Right renal pelvis (tissue), 4 donors: ENCODE results near the gene ZG16B. TPM values are rescaled to one million over a fixed set of nuclear protein-coding genes. Genes with fewer than 3 reads are reported as not detected.

Experiments used
- DNase-seq, 4 donors: peaks; one replicate each; pipeline ENCODE4 v3.0.0-alpha.2; 2013; ENCODE audit warnings: low read depth in 4 of 4, low spot score in 3 of 4, missing footprints in 1 of 4
- polyA plus RNA-seq, 4 donors: library from polyadenylated mRNA; unstranded; fragments of 120-200 nt; gene quantifications; one replicate each; pipeline ENCODE4 v1.2.1, GENCODE V29; 2013; ENCODE audit not compliant: insufficient read length in 4 of 4

The ZG16B gene
- polyA plus RNA-seq, 4 donors = 0.25 to 0.50 (median 0.33) TPM

GRCh38 chr16:2803545-2804195 is 26.4 kb upstream of the ZG16B start:
- DNase-seq = no peak

GRCh38 chr16:2804728-2805127 is 25.4 kb upstream of the ZG16B start:
- no peak for DNase-seq

- DNase-seq = no peak
Observed at GRCh38 chr16:2806286-2806685, 23.8 kb upstream of the ZG16B start.

- DNase-seq = no peak
Observed at GRCh38 chr16:2808181-2808580, 21.9 kb upstream of the ZG16B start.

GRCh38 chr16:2809149-2809760 is 20.8 kb upstream of the ZG16B start:
- DNase-seq = no peak

- DNase-seq = no peak
Observed at GRCh38 chr16:2810651-2811050, 19.5 kb upstream of the ZG16B start.

GRCh38 chr16:2811703-2812471 is 18.2 kb upstream of the ZG16B start:
- no peak for DNase-seq

GRCh38 chr16:2813771-2814221 is 16.3 kb upstream of the ZG16B start:
- no peak for DNase-seq

GRCh38 chr16:2814551-2815298 is 15.4 kb upstream of the ZG16B start:
- DNase-seq = no peak

GRCh38 chr16:2815299-2815771 is 14.8 kb upstream of the ZG16B start:
- DNase-seq = no peak

- no peak for DNase-seq
Observed at GRCh38 chr16:2816751-2817339, 13.3 kb upstream of the ZG16B start, which contains the start of gene PRSS21. Gene PRSS21, plus strand, starts transcription at chr16:2817237. Its CDS starts 32 bp downstream, at chr16:2817269.

- no peak for DNase-seq
Observed at GRCh38 chr16:2817340-2818271, 12.5 kb upstream of the ZG16B start.

- no peak for DNase-seq
Observed at GRCh38 chr16:2818272-2818876, 11.7 kb upstream of the ZG16B start.

- no peak for DNase-seq
Observed at GRCh38 chr16:2819179-2819938, 10.7 kb upstream of the ZG16B start.

- DNase-seq = no peak
Observed at GRCh38 chr16:2819939-2820835, 9.9 kb upstream of the ZG16B start.

GRCh38 chr16:2820836-2821486 is 9.1 kb upstream of the ZG16B start:
- no peak for DNase-seq
